HK-2 (cell line): ENCODE measurements around the gene CYP2J2.
"Not testable (repeated sequence)": the region's sequence is repeated elsewhere in the genome, so short reads cannot be mapped to it uniquely, and the experiment has no call there.

ENCODE experiments used
- DNase-seq: peaks from one replicate; pipeline ENCODE4 v3.0.0-alpha.2; 2018; ENCODE audit not compliant: unreplicated experiment

CYP2J2 gene

DNA sequence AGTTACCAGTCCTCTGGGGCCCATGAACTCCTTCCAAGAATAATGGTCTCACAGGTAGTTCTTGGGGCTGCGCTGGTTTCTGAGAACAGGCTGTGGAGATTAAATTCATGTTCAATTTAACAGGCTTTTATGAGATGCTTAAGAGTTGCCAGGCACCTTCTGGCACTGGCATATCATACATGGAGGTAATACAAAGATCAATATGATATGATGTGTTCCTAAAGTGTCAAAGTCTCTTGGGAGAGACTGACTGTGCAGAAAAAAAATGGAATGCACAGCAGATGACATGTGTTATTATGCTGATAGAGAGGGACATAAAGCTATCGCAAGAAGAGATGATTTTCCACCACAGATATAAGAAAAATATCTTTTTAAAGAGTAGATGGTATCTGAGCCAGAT lies 6.8 kb downstream of the CYP2J2 start:
- no peak for DNase-seq

GRCh38 chr1:59917785-59918180 lies 8.8 kb downstream of the CYP2J2 start:
- DNase-seq, result no peak

GRCh38 chr1:59917026-59917784 lies 9.4 kb downstream of the CYP2J2 start:
- no peak for DNase-seq

- no peak for DNase-seq
Observed at GRCh38 chr1:59915516-59915915, 11.1 kb downstream of the CYP2J2 start.

- not testable (repeated sequence) for DNase-seq
Observed at GRCh38 chr1:59914791-59915286, 11.7 kb downstream of the CYP2J2 start.

- no peak for DNase-seq
Observed at GRCh38 chr1:59908682-59909081, 17.9 kb downstream of the CYP2J2 start.

DNA sequence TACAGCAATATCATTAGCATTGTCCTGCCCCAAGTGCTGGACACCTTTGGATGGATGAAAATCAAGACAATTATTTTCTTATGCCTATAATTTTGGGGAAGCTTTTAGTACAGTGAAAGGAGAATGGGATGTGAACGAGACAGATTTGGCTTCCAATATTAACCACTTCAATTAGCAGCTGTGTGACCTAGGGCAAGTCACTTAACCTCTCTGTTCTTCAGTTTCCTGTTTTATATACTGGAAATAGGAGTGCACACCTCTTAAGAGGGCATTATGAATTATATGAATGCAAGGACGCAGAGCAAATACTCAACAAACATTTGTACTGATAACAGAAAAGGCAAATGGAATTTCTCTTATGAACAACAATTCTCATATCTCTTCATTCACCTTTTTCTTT lies 18.5 kb downstream of the CYP2J2 start:
- DNase-seq, result no peak

DNA sequence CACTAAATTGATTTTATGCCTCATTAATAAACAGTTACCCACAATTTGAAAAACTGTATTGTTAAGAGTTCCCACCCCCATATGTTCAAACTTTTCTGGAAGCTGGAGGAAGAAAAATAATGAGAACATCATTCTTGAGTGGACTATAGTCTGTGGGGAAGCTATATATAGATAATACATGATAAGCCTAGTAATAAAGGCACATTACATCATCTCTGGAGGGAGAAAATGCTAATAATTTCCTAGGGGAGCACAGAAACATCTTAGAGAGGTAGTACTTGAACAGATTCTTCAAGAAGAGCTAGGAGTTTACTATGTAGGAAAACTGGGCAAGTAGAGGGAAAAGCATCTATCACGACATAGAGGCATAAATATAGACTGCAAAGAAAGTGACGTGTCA lies 19.6 kb downstream of the CYP2J2 start:
- DNase-seq, result no peak

- DNase-seq, result no peak
Observed at GRCh38 chr1:59903141-59903754, 23.3 kb downstream of the CYP2J2 start.

DNA sequence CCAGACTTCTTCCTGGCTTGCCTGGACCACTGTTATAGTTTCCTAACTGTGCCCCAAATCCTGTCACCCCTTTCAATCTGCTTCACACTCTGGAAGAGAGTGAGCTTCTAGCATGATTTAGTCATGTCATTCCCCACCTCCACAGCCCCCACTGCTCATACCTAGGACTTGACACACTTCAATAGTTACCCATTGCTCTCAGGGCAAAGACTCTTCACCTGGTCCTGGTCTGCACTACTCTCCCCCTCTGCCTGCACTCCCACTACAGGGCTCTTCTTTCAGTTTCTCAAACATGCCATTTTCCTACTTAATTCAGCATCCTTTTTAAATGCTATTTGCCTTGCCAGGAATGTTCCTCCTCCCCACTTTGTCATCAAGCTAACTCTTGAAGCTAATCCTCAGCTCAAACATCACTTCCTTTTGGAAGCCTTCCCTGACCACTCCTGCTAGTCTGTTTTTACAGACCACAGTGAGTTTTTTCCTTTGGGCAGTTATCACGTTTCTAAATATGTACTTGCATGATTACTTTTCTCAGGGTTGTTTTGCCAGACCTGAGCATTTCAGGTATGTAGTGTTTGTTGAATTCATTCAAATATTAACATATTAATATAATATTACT lies 24.7 kb downstream of the CYP2J2 start:
- DNase-seq, result no peak

DNA sequence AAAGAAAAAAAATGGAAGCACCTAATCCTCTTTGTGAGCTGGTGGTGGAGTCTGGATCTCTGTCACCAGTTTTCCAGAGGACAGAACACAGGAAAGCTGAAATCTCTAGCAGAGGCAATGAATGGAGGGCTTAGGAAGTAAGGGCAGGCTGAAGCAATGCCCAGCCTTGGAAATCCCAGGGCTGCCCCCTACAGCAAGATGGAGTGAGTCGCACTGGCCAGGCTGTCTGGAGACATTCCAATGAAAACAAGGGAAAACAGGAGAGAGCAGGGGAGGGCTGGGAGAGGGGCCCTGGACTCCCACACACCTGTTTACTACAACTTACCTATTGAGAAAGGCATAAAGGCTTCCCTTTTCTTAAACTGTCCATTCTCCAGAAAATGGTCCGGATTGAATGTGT lies 25.9 kb downstream of the CYP2J2 start:
- no peak for DNase-seq

DNA sequence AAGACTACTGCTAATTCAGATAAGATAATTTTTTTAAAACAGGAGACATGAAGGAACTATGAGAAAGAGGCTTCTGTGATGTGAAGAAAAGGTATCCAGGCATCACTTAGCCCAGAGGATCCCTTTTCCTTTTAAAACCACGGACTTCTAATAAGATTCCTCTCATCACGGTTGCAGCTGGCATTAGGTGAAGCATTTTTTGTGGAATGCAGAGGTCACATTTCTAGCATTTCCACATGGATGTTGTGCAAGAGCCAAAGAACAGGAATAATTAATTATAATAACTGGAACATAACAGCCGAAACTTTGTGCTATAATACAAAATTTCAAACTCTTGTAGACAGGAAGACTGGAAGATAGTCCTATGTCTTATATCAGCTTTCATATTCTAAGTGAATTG lies 27.6 kb downstream of the CYP2J2 start:
- no peak for DNase-seq

- DNase-seq, result no peak
Observed at GRCh38 chr1:59897165-59897564, 29.4 kb downstream of the CYP2J2 start.

DNA sequence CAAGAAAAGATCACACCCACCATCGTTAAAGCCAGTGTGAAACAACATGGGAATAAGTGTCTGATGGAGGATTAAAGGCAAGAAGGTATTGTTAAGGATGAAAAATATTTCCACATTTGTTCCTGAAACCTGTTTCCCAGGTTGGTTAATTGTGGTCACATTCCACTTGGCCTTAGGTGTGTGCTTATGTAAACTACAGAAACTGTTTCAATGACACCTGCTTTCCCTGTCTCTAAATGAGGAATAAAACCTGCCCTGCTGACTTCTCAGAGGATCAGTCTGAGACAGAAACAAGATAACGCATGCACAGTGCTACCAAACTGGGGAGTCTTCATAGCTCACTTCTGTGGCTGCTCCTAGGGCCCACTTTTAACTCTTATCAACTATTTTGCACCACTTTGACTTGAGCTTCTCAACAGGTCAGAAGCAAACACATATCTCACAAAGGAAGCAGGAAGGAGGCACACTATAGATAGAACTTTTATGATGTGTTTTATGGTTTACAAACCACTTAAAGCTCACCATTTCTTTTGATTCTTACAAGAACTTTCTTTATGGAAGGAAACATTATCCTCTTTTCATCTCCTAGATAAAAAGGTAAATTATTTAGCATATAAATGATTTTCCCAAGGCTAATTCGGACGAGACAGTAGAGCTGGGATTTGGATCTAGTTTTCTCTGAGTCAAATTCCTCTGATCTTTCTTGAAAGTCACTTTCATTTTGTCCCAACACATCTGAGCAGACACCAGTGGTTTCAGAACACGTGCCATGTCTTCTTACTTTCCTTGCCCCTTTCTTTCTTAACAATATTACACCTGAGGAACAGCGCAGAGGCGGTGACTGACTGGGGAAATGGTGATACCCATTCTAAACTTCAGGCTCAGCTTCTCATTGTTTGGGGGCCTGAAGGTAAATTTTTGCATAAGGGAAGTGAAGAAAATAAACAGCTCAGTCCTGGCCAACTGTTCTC lies 33.4 kb downstream of the CYP2J2 start:
- no peak for DNase-seq

DNA sequence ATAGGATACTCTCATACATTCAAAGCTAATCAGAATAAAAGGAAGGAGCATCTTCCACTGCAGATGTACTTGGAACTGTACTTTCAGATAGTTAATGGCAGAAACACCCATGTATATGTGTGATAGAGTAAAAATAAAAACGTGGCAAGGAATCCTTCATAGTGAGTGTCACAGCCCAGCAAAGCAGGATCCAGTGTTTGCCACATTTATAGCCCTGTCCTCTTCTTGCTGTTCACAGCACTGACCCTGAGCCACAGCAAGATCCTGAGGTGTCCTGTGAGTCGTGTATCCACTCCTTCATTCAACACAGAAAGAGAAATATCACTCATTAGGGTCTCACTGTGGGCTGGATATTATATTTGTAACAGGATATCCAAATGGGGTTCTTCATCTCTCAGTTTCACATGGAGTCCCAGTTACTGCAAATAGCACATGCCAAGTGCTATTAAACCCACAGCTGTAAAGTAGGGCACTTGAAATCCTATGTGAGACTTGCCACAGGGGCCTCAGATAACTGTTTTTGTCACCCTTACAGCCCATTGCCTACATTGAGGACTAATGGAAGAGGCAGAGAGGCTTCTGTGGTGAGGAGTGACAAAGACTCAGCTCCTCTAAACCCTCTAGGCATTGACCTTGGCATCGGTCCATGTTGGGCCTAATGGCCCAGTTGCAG lies 41.3 kb downstream of the CYP2J2 start:
- DNase-seq, result no peak

DNA sequence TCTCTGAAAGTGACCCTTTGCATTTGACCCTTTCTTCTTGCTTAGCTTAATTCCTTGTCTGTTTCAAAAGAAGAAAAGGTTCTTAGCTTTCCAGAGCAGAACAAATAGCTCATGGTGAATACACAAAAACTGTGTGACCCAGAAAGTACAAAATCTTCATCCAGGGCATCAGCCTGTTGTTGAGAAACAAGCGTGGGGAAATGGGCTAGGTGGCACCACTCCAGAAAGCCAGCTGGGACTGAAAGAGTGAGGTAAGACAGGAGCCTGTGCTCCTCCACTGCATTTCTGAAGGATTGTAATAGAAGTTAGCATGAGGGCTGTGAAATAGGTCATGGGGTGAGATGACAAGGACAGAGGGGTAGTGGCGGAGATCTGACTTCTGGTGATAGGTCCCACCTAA lies 45.8 kb downstream of the CYP2J2 start:
- no peak for DNase-seq

- no peak for DNase-seq
Observed at GRCh38 chr1:59879996-59880505, 46.5 kb downstream of the CYP2J2 start.

DNA sequence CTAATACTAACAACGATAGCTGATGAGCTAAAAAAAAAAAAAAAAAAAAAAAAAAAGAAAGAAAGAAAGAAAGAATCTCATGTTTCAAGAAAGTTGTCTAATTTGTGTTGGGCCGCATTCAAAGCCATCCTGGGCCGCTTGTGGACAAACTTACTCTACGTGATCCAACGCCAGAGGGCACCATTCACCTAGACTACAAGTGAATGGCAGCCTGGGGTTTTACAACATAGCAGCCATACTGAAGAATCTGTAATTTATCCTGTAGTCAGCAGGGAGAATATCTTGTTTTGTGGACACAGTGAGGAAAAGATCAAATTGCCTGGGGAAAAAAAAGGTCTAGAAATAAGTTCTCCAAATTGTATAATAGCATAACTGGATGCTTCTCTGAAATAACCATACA lies 47.0 kb downstream of the CYP2J2 start:
- DNase-seq, result peak; percentile 20

DNA sequence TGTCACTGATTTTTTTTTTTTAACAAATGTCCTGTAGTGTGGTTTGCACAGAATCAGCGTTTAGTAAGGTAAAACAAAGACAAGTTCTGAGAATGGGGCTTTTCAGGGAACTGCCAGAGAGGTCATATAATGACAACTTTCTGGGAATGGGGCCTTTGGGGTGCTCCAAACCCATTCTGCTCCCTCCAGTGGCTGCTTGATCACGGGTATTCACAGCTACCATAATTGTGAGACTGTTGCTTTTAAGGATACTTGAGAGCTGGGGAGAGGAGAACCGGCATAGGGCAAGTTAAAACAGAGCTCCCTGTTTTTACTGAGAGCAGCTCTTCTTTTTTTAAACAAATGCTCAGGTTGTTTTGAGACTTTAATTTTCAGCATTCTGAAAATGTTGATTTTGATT lies 48.2 kb downstream of the CYP2J2 start:
- no peak for DNase-seq

DNA sequence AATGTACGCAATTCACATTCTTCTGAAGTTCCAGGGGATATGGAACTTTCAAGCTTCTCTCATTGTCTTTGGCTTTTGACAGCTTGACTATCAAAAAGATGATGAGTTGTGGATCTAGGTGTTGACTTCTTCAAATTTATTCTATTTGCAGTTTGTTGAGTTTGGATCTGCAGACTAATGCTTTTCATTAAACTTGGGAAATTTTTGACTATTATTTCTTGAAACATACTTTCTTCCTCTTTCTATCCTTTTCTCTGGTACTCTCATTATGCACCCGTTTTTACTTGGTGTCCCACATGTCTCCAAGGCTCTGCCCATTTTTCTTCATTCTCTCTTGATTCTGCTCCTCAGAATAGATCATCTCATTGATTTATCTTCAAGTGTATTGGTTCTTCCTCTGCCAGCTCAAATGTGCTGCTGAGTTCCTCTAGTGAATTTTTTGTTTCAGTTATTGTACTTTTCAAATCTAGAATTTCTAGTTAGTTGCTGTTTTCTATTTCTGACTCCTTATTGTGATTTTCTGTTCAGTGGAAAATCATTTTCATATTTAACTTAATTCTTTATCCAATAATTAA lies 49.4 kb downstream of the CYP2J2 start:
- DNase-seq, result no peak

GRCh38 chr1:59871746-59872145 lies 54.8 kb downstream of the CYP2J2 start:
- no peak for DNase-seq
